ENCODE measurements around the gene CENPB.

- TF ChIP-seq CTCF (IDR thresholded peaks at IDR 0.05) (peak; percentile 23 to 65 (median 54)), POLR2A (IDR thresholded peaks at IDR 0.05) (no peak)
These were observed 31.9 kb upstream of the CENPB start for GRCh38 chr20:3818155-3819151.

All from thyroid gland (tissue), 4 donors.